ENCODE data around the gene KRTAP10-8. TPM values are rescaled to one million over a fixed set of nuclear protein-coding genes. Genes with fewer than 3 reads are reported as not detected.

KRTAP10-8 gene
- total RNA-seq, 1 donor from 2014 or later: not detected

DNA sequence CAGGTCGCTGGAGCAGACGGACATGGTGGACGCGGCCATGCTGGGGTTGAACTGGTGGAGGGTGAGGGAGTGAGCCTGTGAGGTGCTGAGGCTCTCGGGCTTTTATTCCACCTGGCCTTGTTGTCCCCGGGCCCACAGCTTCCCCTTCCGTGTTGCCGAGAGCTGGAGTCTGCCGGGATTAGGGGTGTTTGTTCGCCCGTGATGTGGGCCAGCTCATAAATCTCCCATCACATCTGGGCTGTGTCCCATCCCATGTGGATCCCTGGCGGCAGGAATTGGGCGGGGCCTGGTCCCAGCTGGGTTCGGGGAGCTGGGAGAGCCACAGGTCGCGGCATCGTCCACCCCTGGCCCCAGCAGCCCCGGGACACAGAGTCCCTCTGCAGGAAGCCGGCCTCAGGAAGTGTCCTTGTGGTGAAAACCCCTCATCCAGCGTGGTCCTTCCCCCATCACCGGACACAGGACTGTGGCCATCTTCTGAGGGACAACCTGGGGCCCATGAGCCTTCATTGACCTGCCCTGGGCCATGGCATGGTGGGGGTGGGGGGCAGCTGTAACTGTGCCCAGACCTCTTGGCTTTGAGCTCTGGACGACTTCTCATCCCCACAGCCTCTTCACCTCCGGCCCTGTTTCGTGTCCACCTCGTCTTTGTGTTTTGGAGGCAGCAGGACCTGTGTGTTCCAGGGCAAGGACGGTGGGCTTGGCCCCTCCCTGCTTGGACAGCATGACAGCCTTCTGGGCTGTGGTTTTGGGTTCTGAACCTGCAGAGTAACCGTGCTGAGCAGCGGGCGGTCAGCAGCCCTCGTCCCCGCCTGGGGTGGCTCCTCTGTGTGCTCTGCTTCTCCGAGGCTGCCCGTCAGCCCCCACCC is 19.2 kb upstream of the KRTAP10-8 start, which contains the start of gene KRTAP10-6:
Gene KRTAP10-6 (minus strand): TSS at position 60 of the 866 bp plus-strand sequence. CDS start 21 bp downstream, at position 39.
- no peak for DNase-seq (ENCODE audit: low spot score)
- H3K36me3 ChIP-seq: no peaks in the 10 kb centered on the region
- Mint-ChIP-seq H3K36me3 (no peaks in the 10 kb centered on the region), H3K9me3 (no peaks in the 10 kb centered on the region), H3K4me1 (peaks cover 15% of the 10 kb centered on the region), H3K4me3 (no peak within 1 kb of the TSS), H3K27me3 (ENCODE audit: insufficient read depth, low read depth) (peaks cover 3% of the 10 kb centered on the region), H3K27ac (peak within 1 kb of the TSS; percentile 62)
- no peak within 1 kb of the TSS for H3K4me3 ChIP-seq
- H3K79me2 ChIP-seq (ENCODE audit: low read depth): no peaks in the 10 kb centered on the region
- no peaks in the 10 kb centered on the region for H3K9me3 ChIP-seq (ENCODE audit: low read depth)
- no peaks in the 10 kb centered on the region for H4K20me1 ChIP-seq (ENCODE audit: low read depth)
- no peak within 1 kb of the TSS for H3K4me2 ChIP-seq
- H3K4me1 ChIP-seq: peaks cover 12% of the 10 kb centered on the region
- no peak within 1 kb of the TSS for H3K9ac ChIP-seq
- peak within 1 kb of the TSS; percentile 42 for H2AFZ ChIP-seq (replicated peaks)
- H3K27ac ChIP-seq: no peak within 1 kb of the TSS
- H3K27me3 ChIP-seq: no peaks in the 10 kb centered on the region
- H3F3A ChIP-seq (ENCODE audit: low read depth): peaks cover 6% of the 10 kb centered on the region
- TF ChIP-seq EZH2phosphoT487 (IDR thresholded peaks at IDR 0.05) (no peak), EZH2 (IDR thresholded peaks at IDR 0.05) (no peak)
- TF ChIP-seq, protein P1, sequence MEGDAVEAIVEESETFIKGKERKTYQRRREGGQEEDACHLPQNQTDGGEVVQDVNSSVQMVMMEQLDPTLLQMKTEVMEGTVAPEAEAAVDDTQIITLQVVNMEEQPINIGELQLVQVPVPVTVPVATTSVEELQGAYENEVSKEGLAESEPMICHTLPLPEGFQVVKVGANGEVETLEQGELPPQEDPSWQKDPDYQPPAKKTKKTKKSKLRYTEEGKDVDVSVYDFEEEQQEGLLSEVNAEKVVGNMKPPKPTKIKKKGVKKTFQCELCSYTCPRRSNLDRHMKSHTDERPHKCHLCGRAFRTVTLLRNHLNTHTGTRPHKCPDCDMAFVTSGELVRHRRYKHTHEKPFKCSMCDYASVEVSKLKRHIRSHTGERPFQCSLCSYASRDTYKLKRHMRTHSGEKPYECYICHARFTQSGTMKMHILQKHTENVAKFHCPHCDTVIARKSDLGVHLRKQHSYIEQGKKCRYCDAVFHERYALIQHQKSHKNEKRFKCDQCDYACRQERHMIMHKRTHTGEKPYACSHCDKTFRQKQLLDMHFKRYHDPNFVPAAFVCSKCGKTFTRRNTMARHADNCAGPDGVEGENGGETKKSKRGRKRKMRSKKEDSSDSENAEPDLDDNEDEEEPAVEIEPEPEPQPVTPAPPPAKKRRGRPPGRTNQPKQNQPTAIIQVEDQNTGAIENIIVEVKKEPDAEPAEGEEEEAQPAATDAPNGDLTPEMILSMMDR (IDR thresholded peaks at IDR 0.05): no peak

DNA sequence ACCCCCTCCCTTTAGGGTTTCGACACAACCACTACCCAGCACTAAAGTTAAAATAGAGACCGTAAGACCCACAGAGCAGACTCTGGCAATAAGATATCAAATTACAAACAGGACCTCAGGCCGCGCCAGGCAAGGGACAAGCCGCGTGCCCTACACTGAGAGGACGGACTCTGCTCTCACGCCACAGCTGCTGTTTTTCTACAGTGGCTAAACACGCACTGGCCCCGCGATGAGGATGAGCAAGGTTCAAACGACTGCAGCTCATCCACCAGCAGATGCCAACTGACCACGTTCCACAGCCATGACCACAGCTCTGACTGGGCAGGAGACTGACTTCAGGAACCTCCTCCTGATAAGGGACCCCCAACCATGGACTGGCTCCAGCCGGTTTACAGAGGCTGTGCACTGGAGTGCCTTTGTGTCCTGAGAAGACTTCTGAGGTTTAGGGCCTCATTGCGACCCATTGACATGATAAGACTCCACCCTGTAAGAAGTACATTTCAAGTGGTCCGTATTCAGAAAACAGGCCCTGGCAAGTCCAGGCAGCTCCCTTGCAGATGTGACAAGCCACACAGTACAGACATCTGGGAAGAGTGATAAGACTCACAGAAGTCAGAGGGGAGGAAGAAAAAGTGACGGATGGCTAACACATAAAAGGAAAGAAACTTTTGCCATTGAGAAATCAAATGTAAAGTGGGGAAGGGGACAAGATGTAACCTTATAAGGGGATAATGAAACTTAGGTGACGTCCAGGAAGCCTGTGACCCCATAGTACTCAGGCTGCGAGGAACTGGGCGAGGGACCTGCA is 18.1 kb upstream of the KRTAP10-8 start:
- Histone ChIP-seq H2AFZ (replicated peaks) (no peak overlapping the region), H3K4me1 (peaks cover 21% of the 10 kb centered on the region), H3F3A (ENCODE audit: low read depth) (peaks cover 17% of the 10 kb centered on the region), H4K20me1 (ENCODE audit: low read depth) (no peaks in the 10 kb centered on the region), H3K27me3 (no peaks in the 10 kb centered on the region), H3K79me2 (ENCODE audit: low read depth) (no peaks in the 10 kb centered on the region), H3K4me2 (no peak overlapping the region), H3K36me3 (no peaks in the 10 kb centered on the region), H3K4me3 (no peak overlapping the region), H3K9ac (no peak overlapping the region), H3K9me3 (ENCODE audit: low read depth) (peaks cover 3% of the 10 kb centered on the region), H3K27ac (no peak overlapping the region)
- TF ChIP-seq, protein P1 (IDR thresholded peaks at IDR 0.05): no peak
- TF ChIP-seq EZH2phosphoT487 (IDR thresholded peaks at IDR 0.05) (no peak), EZH2 (IDR thresholded peaks at IDR 0.05) (no peak)
- no peak for DNase-seq (ENCODE audit: low spot score)
- Mint-ChIP-seq H3K9me3 (peaks cover 2% of the 10 kb centered on the region), H3K4me3 (no peak overlapping the region), H3K4me1 (peaks cover 17% of the 10 kb centered on the region), H3K36me3 (no peaks in the 10 kb centered on the region), H3K27me3 (ENCODE audit: insufficient read depth, low read depth) (peaks cover 3% of the 10 kb centered on the region), H3K27ac (peak overlapping the region; percentile 62)

DNA sequence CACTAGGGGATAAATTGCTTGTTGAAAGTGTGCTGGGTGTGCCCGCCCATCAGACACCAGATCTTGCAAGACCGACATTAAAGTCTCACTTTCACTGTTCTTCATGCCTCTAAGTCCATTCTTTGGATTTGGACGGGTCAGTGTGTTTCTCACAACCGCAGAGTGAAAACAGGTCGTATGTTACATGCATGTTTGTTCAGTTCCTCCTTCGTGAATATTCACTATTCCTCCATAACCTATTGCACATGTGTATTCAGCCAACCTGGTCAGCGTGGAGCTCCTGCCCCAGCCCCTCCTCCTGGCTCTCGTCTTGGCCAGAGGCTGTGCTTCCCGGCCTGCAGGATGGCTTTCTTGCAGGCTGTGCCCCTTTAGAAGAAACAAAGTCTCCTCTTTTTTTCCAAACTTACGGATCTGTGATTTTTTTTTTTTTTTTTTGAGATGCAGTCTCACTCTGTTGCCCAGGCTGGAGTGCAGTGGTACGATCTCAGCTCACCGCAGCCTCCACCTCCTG is 17.4 kb upstream of the KRTAP10-8 start:
- Histone ChIP-seq H3K36me3 (no peaks in the 10 kb centered on the region), H3K79me2 (ENCODE audit: low read depth) (no peaks in the 10 kb centered on the region), H3K27me3 (no peaks in the 10 kb centered on the region), H3F3A (ENCODE audit: low read depth) (peaks cover 24% of the 10 kb centered on the region), H2AFZ (replicated peaks) (no peak overlapping the region), H3K4me1 (peaks cover 25% of the 10 kb centered on the region), H3K9ac (no peak overlapping the region), H3K4me2 (no peak overlapping the region), H3K27ac (no peak overlapping the region), H3K4me3 (no peak overlapping the region), H3K9me3 (ENCODE audit: low read depth) (peaks cover 3% of the 10 kb centered on the region), H4K20me1 (ENCODE audit: low read depth) (no peaks in the 10 kb centered on the region)
- Mint-ChIP-seq H3K9me3 (peaks cover 2% of the 10 kb centered on the region), H3K4me3 (no peak overlapping the region), H3K27me3 (ENCODE audit: insufficient read depth, low read depth) (peaks cover 3% of the 10 kb centered on the region), H3K36me3 (no peaks in the 10 kb centered on the region), H3K27ac (no peak overlapping the region), H3K4me1 (peaks cover 15% of the 10 kb centered on the region)
- no peak for TF ChIP-seq EZH2phosphoT487 (IDR thresholded peaks at IDR 0.05)
- TF ChIP-seq EZH2 (IDR thresholded peaks at IDR 0.05): no peak
- TF ChIP-seq, protein P1 (IDR thresholded peaks at IDR 0.05): no peak
- no peak for DNase-seq (ENCODE audit: low spot score)
